Activated T-cell treated with anti-CD3 and anti-CD28 coated beads, Interleukin-2, amount 50 U/mL, for 1 hour (primary cell): ENCODE measurements around the gene EMC7.
A peak's percentile ranks its signal among the peaks of the same experiment; 100 is the strongest.
"Not testable (repeated sequence)": the region's sequence is repeated elsewhere in the genome, so short reads cannot be mapped to it uniquely, and the experiment has no call there.

Experiments
- DNase-seq: peaks from one replicate; pipeline ENCODE4 v3.0.0-alpha.2; 2020

Gene EMC7

GRCh38 chr15:34101366-34102174, at the start of gene EMC7, which contains the start of gene PGBD4:
Gene EMC7, minus strand, starts transcription at chr15:34101862. Its CDS starts 23 bp downstream, at chr15:34101839.
Gene PGBD4, plus strand, starts transcription at chr15:34102083. Its CDS starts 449 bp downstream, at chr15:34102532.
- peak; percentile 99 for DNase-seq

DNA sequence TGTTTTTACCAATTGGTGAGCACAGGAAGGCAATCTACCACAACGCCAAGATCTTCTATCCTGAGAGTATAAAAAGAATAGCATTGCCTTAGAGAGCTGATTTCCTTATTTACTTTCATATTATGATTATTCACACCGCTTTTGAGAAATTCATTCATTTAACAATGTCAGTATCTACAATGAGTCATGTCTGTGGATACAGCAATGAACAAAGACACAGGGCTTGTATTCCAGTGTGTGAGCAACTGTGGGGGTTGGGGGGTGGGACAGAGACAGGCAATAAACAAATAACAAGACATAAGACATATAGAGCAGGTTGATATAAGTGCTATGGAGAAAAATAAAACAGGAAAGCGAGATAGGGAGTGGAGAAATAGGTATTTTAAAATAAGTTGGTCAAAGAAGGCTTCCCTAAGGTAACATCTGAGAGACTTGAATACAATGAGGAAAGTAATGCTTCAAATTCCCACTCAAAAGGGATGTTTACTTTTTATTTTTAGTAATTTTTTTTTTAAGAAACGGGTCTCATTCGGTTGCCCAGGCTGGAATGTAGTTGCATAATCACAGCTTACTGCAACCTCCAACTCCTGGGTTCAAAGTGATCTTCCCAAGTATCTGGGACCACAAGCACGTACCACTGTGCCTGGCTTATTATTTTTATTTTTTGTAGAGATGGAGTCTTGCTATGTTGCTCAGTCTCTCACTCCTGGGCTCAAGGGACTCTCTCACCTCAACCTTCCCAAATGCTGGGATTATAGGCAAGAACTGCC, 45.9 kb upstream of the EMC7 start:
- no peak for DNase-seq

DNA sequence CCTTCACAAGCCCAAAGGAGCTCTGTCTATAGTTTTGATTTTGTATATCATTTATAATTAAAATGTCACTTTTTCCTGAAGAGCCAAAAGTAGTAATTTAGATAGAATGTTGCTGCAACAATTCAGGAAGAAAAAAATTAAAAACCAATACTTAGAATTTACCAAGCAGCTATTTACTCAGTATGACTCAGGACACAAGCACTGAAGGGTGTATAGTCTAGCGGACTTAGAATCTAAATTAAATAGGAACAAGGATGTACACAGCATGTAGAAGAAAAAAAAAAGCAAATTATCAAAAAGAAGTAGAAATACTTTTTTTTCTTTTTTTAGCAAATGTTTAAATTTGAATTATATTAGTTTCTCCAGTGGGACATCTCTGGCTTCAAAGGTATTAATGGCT, 31.8 kb upstream of the EMC7 start:
- DNase-seq: no peak

DNA sequence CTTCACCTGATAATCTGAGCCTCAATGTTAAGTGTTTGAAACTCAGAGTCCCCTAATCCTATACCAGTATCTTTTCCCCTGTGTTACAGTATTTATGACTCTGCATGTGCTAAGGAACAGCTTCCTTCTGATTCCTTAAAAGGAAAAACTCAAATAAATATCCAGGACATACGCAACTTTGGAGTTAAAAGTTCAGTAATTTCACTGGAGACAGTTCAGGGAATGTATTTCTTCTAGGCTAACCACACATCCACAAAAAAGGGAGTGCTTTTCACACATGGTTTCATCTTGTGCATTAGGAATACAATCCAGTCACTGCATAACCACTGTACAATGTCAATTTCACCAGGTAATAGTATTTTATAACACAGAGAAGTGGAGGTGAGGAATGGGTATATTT, 31.2 kb upstream of the EMC7 start:
- DNase-seq: no peak

GRCh38 chr15:34128898-34129297, 27.2 kb upstream of the EMC7 start:
- DNase-seq: no peak

DNA sequence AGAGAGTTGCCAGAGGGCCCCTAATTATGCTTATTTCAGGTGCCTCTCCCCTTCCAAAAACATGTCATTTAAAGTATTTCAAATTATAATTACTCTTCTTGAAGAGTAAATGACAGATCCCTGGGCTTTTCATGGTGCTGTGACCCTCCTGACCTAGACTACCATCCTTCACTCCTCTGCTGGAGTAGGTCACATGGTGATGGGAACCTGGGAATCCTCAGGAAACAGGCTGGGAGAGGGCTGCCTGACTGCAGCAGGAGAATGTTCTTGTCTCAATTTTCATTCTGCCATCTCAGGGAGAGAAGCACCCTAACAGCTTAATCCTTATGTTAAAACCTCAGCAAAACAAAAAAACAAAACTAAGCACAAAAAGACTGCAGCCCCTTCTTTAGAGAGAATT, 24.9 kb upstream of the EMC7 start:
- no peak for DNase-seq

DNA sequence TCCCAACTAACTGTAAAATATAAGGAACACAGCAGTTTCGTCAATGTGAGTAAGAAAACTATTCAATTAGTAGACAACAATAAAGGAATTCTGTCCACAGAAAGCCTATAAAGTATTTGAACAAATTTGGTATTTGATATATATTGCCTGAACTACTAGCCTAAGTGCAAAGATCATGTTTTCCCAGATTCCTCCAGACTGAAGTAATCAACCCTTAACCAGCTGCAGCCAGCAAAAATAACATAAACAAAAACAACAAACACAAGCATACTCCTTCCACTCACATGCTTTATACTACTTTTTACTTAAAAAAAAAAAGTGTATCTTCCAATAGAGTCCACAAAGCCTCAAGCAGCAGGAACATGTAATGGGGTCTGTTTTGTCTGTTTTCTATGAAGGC, 24.3 kb upstream of the EMC7 start:
- no peak for DNase-seq

DNA sequence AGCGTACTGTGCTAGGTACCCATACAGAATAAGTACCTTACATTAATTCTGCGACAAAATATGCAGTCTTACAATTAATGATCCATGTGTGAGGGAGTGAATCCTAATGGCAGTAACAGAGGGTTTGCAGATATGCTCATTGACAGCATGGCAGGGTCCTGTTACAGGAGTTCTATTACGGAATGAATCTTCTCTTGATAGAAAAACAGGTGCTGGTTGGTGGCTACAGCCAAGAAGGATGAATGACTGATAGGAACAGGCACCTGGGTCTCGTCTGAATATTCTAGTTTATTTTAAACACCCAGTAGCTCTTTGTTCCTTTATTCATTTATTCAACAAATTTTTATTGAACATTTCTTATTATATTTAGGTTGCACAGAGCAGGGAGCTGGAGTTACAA, 23.0 kb upstream of the EMC7 start:
- DNase-seq: no peak

GRCh38 chr15:34122771-34123183, 21.1 kb upstream of the EMC7 start:
- no peak for DNase-seq

- not testable (repeated sequence) for DNase-seq
Measured at GRCh38 chr15:34121786-34122185, 20.1 kb upstream of the EMC7 start.

DNA sequence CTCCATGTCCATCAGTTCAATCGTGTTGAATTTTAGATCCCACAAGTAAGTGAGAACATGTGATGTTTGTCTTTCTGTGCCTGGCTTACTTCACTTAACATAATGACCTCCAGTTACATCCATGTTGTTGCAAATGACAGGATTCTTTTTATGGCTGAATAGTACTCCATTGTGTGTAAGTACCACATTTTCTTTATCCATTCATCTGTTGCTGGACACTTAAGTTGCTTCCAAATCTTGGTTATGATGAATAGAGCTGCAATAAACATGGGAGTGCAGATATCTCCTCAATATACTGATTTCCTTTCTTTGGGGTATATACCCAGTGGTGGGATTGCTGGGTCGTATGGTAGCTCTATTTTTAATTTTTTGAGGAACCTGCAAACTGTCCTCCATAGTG, 18.8 kb upstream of the EMC7 start:
- not testable (repeated sequence) for DNase-seq

DNA sequence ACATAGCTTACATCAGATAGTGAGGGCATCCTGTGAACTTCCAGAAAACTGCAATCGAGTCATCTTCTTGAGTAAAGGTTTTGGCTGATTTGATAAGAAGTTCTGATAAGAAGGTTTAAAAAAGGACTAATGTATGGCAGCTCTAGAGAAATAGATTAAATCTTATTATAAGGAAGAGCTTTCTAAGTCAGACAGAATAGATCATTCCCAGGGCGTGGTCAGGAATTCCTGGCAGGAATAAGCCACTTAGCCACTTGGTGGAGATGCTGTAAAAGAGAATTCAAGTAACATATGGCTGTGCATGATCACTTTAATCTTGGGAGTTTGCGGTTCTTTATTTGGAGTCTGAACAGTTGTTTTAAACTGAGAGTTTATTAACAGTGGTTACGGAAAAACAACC, 17.6 kb upstream of the EMC7 start:
- DNase-seq: no peak

- DNase-seq: no peak
Measured at GRCh38 chr15:34116620-34117019, 15.0 kb upstream of the EMC7 start.

DNA sequence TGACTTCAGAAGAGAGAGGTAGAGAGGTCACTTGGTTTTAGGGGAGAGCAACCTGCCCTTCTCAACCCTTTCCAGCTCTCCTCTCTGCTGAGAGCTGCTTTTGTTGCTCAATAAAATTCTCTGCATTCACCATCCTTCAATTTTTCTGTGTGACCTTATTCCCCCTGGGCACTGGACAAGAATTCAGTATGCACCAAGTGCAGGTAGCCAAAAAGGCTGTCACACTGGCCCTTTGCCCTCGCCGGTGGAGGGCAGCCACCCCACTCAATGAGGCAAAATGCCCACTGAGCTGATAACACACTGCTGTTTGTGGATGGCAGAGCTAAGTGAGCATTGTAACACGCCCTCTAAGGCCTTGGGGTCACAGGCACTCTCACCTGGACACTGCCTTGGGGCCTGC, 13.1 kb upstream of the EMC7 start:
- DNase-seq: no peak

DNA sequence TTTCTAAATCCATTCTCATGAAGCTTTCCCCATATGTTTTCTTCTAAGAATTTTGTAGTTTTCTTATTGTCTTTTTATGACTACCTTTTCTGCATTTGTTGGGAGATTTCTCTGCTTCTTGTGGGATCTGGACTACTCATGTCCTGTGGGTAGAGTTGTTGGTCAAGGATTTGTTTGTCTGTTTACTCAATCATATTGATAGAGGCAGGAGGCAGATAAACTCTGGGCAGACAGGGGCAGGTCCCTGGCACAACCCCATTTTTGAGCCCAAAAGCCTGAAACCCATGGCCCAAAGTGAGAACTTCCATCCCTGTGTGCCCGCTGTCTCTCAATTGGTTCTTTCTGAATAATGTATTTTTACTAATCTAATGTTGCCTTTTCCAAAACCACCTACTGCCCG, 12.6 kb upstream of the EMC7 start:
- no peak for DNase-seq

- DNase-seq: no peak
Measured at GRCh38 chr15:34111488-34111887, 9.8 kb upstream of the EMC7 start.

- DNase-seq: no peak
Measured at GRCh38 chr15:34109797-34110663, 8.4 kb upstream of the EMC7 start.

GRCh38 chr15:34107315-34107714, 5.7 kb upstream of the EMC7 start:
- DNase-seq: no peak

DNA sequence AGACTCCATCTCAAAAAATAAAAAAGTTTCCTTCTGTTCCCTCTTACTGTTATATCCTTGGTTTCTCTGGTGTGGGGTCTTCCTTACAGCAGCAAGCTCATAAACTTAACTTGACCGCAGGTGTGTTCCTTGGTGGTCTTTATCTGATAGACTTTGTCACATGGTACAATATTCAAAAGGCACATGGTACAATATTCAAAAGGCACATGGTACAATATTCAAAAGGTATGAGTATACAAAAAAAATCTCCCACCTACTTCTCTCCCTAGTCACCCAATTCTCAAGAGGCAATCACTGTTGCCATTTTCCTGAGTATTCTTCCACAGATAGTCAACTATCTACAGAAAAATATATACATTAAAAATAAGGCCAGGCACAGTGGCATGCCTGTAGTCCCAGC, 4.8 kb upstream of the EMC7 start:
- DNase-seq: no peak

DNA sequence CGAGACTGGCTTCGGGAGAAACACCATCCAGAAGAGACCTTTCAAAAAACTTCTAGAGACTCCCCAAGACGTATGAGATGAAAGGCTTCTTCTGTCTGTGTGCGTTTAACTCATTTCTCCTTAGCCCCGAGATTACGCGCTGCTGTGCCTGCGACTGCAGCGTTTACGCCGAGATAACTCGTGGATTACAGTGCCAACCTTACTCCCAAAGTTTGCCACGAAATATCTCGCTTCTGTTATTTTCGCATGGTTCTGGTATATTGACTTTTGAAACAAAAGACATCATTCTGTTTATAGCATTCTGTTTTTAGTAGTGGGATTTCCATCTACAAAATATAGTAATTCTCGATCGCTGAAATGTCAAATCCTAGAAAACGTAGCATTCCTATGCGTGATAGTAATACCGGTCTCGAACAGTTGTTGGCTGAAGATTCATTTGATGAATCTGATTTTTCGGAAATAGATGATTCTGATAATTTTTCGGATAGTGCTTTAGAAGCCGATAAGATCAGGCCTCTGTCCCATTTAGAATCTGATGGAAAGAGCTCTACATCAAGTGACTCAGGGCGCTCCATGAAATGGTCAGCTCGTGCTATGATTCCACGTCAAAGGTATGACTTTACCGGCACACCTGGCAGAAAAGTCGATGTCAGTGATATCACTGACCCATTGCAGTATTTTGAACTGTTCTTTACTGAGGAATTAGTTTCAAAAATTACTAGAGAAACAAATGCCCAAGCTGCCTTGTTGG, 688 bp upstream of the EMC7 start:
- DNase-seq: no peak

GRCh38 chr15:34099914-34100313, 1.7 kb downstream of the EMC7 start:
- no peak for DNase-seq

GRCh38 chr15:34085746-34086145, 15.9 kb downstream of the EMC7 start:
- no peak for DNase-seq

DNA sequence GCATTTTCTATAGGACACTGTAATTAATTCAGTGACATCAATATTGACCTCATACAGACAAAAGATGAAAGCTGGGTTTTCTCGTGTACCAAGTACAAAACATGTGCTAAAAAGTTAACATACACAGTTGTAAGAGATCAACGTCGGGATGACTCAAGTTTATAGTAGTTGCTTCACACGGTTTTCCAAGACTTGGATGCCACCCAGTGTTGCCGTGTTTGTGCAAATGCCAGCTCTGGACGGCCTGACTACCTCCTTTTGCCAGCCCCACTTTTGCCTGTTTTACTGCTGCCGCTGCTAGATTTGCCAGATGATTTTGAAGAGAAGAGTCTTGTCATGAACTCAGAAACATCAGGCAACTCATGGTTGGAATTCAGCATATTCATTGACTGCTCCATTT, 17.6 kb downstream of the EMC7 start:
- DNase-seq: no peak
